Measurements from ENCODE around the gene ALLC.

- TF ChIP-seq CTCF (IDR thresholded peaks at IDR 0.05) (no peak), RAD21 (IDR thresholded peaks at IDR 0.05; ENCODE audit: low read length) (no peak), YY1 (IDR thresholded peaks at IDR 0.05; ENCODE audit: low read depth) (no peak), CHD2 (IDR thresholded peaks at IDR 0.05; ENCODE audit: low read length, partially characterized antibody) (no peak), GABPA (IDR thresholded peaks at IDR 0.05; ENCODE audit: low read depth) (no peak), POLR2AphosphoS5 (IDR thresholded peaks at IDR 0.05; ENCODE audit: low read depth, low read length) (no peak), RFX5 (IDR thresholded peaks at IDR 0.05; ENCODE audit: low read length) (no peak), TAF1 (IDR thresholded peaks at IDR 0.05; ENCODE audit: borderline replicate concordance, low read depth, low read length) (no peak), IRF3 (IDR thresholded peaks at IDR 0.05; ENCODE audit: low read depth, low read length) (no peak), EP300 (IDR thresholded peaks at IDR 0.05; ENCODE audit: borderline replicate concordance in 1 of 2, low read depth in 1 of 2, low read length in 1 of 2) (no peak), EZH2phosphoT487 (IDR thresholded peaks at IDR 0.05; ENCODE audit: borderline replicate concordance, low read depth) (no peak), MAX (IDR thresholded peaks at IDR 0.05; ENCODE audit: low read depth) (no peak), SMC3 (IDR thresholded peaks at IDR 0.05; ENCODE audit: low read depth, low read length) (no peak)
These were observed 4.9 kb upstream of the ALLC start for GRCh38 chr2:3652896-3653625.
